IPS-11a (cell line): ENCODE results near the gene IL12RB1.

ENCODE experiments used
- H3K4me3 ChIP-seq: one replicate; pipeline ENCODE4 v1.5.1; 2013; ENCODE audit warnings: low read depth, low read length, control low read depth

Gene IL12RB1

GRCh38 chr19:18086590-18087138 lies at the start of gene IL12RB1:
Gene IL12RB1 (minus strand): TSS chr19:18086934. CDS start chr19:18086823, 111 bp downstream.
- no peak within 1 kb of the TSS for H3K4me3 ChIP-seq

- H3K4me3 ChIP-seq: no peak overlapping the region
These were observed 49.2 kb upstream of the IL12RB1 start for GRCh38 chr19:18135712-18136584.

- no peak overlapping the region for H3K4me3 ChIP-seq
These were observed 45.3 kb upstream of the IL12RB1 start for GRCh38 chr19:18131841-18132596.

- H3K4me3 ChIP-seq: no peak overlapping the region
These were observed 43.9 kb upstream of the IL12RB1 start for GRCh38 chr19:18130523-18131242.

- H3K4me3 ChIP-seq: no peak overlapping the region
These were observed 42.1 kb upstream of the IL12RB1 start for GRCh38 chr19:18128805-18129204.

- no peak overlapping the region for H3K4me3 ChIP-seq
These were observed 41.3 kb upstream of the IL12RB1 start for GRCh38 chr19:18128044-18128443.

- no peak overlapping the region for H3K4me3 ChIP-seq
These were observed 39.4 kb upstream of the IL12RB1 start for GRCh38 chr19:18126097-18126496.

GRCh38 chr19:18123819-18124218 lies 37.1 kb upstream of the IL12RB1 start:
- H3K4me3 ChIP-seq: no peak overlapping the region

GRCh38 chr19:18122860-18123795 lies 36.4 kb upstream of the IL12RB1 start:
- H3K4me3 ChIP-seq: no peak overlapping the region

GRCh38 chr19:18122424-18122823 lies 35.7 kb upstream of the IL12RB1 start:
- no peak overlapping the region for H3K4me3 ChIP-seq

- no peak overlapping the region for H3K4me3 ChIP-seq
These were observed 34.4 kb upstream of the IL12RB1 start for GRCh38 chr19:18121166-18121565.

- H3K4me3 ChIP-seq: no peak overlapping the region
These were observed 33.4 kb upstream of the IL12RB1 start for GRCh38 chr19:18120127-18120526.

- no peak overlapping the region for H3K4me3 ChIP-seq
These were observed 33.0 kb upstream of the IL12RB1 start for GRCh38 chr19:18119717-18120105.

GRCh38 chr19:18119013-18119716 lies 32.4 kb upstream of the IL12RB1 start:
- H3K4me3 ChIP-seq: no peak overlapping the region

- H3K4me3 ChIP-seq: peak overlapping the region; percentile 70
These were observed 31.8 kb upstream of the IL12RB1 start for GRCh38 chr19:18118420-18119012.

- peak overlapping the region; percentile 70 for H3K4me3 ChIP-seq
These were observed 31.1 kb upstream of the IL12RB1 start for GRCh38 chr19:18117692-18118378.

- no peak overlapping the region for H3K4me3 ChIP-seq
These were observed 30.6 kb upstream of the IL12RB1 start for GRCh38 chr19:18117364-18117691.

- H3K4me3 ChIP-seq: no peak overlapping the region
These were observed 27.7 kb upstream of the IL12RB1 start for GRCh38 chr19:18114483-18114882.

- no peak overlapping the region for H3K4me3 ChIP-seq
These were observed 27.1 kb upstream of the IL12RB1 start for GRCh38 chr19:18113827-18114226.
